Measurements from ENCODE around the gene IP6K1.
"Not testable (repeated sequence)": the region's sequence is repeated elsewhere in the genome, so short reads cannot be mapped to it uniquely, and the experiment has no call there.

Gene IP6K1

GRCh38 chr3:49712631-49713317 is 73.6 kb downstream of the IP6K1 start:
- no peak for DNase-seq (ENCODE audit: low read depth in 2 of 3, low spot score in 2 of 3)

GRCh38 chr3:49712166-49712565 is 74.2 kb downstream of the IP6K1 start:
- DNase-seq (ENCODE audit: low read depth in 2 of 3, low spot score in 2 of 3) = no peak

GRCh38 chr3:49711489-49711888 is 74.9 kb downstream of the IP6K1 start:
- DNase-seq (ENCODE audit: low read depth in 2 of 3, low spot score in 2 of 3) = no peak

GRCh38 chr3:49709852-49710251 is 76.5 kb downstream of the IP6K1 start:
- DNase-seq (ENCODE audit: low read depth in 2 of 3, low spot score in 2 of 3) = no peak

GRCh38 chr3:49707113-49707480 is 79.2 kb downstream of the IP6K1 start:
- DNase-seq (ENCODE audit: low read depth in 2 of 3, low spot score in 2 of 3) = no peak

GRCh38 chr3:49706456-49707112 is 79.8 kb downstream of the IP6K1 start:
- no peak for DNase-seq (ENCODE audit: low read depth in 2 of 3, low spot score in 2 of 3)

- DNase-seq (ENCODE audit: low read depth in 2 of 3, low spot score in 2 of 3) = no peak
These were observed 80.9 kb downstream of the IP6K1 start for GRCh38 chr3:49705390-49705960.

- no peak for DNase-seq (ENCODE audit: low read depth in 2 of 3, low spot score in 2 of 3)
These were observed 81.7 kb downstream of the IP6K1 start for GRCh38 chr3:49704629-49705028.

GRCh38 chr3:49703956-49704355 is 82.4 kb downstream of the IP6K1 start:
- no peak for DNase-seq (ENCODE audit: low read depth in 2 of 3, low spot score in 2 of 3)

GRCh38 chr3:49703443-49703927 is 82.9 kb downstream of the IP6K1 start:
- no peak for DNase-seq (ENCODE audit: low read depth in 2 of 3, low spot score in 2 of 3)

GRCh38 chr3:49702672-49703071 is 83.7 kb downstream of the IP6K1 start:
- DNase-seq (ENCODE audit: low read depth in 2 of 3, low spot score in 2 of 3) = no peak

- DNase-seq (ENCODE audit: low read depth in 2 of 3, low spot score in 2 of 3) = no peak
These were observed 84.8 kb downstream of the IP6K1 start for GRCh38 chr3:49701388-49702077.

GRCh38 chr3:49700453-49701128 is 85.8 kb downstream of the IP6K1 start:
- DNase-seq (ENCODE audit: low read depth in 2 of 3, low spot score in 2 of 3) = no peak

- DNase-seq (ENCODE audit: low read depth in 2 of 3, low spot score in 2 of 3) = no peak
These were observed 86.3 kb downstream of the IP6K1 start for GRCh38 chr3:49700014-49700413.

GRCh38 chr3:49699281-49699979 is 86.9 kb downstream of the IP6K1 start:
- no peak for DNase-seq (ENCODE audit: low read depth in 2 of 3, low spot score in 2 of 3)

- not testable (repeated sequence) for DNase-seq (ENCODE audit: low read depth in 2 of 3, low spot score in 2 of 3)
These were observed 90.9 kb downstream of the IP6K1 start for GRCh38 chr3:49695350-49696015.

GRCh38 chr3:49694409-49695070 is 91.8 kb downstream of the IP6K1 start:
- not testable (repeated sequence) for DNase-seq (ENCODE audit: low read depth in 2 of 3, low spot score in 2 of 3)

GRCh38 chr3:49691481-49691880 is 94.9 kb downstream of the IP6K1 start:
- DNase-seq (ENCODE audit: low read depth in 2 of 3, low spot score in 2 of 3) = not testable (repeated sequence)

- not testable (repeated sequence) for DNase-seq (ENCODE audit: low read depth in 2 of 3, low spot score in 2 of 3)
These were observed 95.5 kb downstream of the IP6K1 start for GRCh38 chr3:49690856-49691255.
